ENCODE results near the gene NTMT2. TPM values are rescaled to one million over a fixed set of nuclear protein-coding genes. Genes with fewer than 3 reads are reported as not detected.

The NTMT2 gene
- total RNA-seq, 4 donors from 2014 or later = not detected

DNA sequence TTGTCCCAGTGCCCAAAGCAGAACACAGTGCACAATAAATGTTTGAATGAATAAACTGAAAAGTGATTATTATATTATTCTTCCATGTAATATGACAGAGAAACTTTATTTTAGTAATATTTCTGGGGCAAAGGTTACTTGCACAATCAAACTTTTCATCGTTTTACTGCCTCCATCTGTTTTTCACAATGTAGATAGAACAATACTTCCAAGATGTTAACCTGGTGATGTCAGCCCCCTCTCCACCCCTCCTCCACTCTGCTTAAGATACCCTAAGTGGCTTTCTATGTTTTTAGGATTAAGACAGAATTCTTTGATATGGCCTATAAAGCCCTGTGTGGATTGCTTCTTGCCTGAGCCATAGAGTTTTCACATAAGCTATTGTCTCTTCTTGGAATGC, 13.8 kb upstream of the NTMT2 start:
- TF ChIP-seq POLR2A (IDR thresholded peaks at IDR 0.05; ENCODE audit: low read depth) = no peak
- TF ChIP-seq, protein P1, sequence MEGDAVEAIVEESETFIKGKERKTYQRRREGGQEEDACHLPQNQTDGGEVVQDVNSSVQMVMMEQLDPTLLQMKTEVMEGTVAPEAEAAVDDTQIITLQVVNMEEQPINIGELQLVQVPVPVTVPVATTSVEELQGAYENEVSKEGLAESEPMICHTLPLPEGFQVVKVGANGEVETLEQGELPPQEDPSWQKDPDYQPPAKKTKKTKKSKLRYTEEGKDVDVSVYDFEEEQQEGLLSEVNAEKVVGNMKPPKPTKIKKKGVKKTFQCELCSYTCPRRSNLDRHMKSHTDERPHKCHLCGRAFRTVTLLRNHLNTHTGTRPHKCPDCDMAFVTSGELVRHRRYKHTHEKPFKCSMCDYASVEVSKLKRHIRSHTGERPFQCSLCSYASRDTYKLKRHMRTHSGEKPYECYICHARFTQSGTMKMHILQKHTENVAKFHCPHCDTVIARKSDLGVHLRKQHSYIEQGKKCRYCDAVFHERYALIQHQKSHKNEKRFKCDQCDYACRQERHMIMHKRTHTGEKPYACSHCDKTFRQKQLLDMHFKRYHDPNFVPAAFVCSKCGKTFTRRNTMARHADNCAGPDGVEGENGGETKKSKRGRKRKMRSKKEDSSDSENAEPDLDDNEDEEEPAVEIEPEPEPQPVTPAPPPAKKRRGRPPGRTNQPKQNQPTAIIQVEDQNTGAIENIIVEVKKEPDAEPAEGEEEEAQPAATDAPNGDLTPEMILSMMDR (IDR thresholded peaks at IDR 0.05) = no peak
- no peak for TF ChIP-seq POLR2AphosphoS5 (IDR thresholded peaks at IDR 0.05)
- no peak for TF ChIP-seq EP300 (IDR thresholded peaks at IDR 0.05)
- Histone ChIP-seq H3K27ac (replicated peaks in 1 of 4) (no peak overlapping the region), H3K27me3 (no peaks in the 10 kb centered on the region), H3K4me3 (no peak overlapping the region), H3K4me1 (peaks cover 0 to 50% (median 21%) of the 10 kb centered on the region in 4 donors), H3K36me3 (no peaks in the 10 kb centered on the region), H3K9me3 (no peaks in the 10 kb centered on the region)
- DNase-seq (ENCODE audit: extremely low spot score) = no peak
- WGBS = 34% methylated on average over 1 of the region's 1 CpG
- intact Hi-C loops (cut with DNase I) = no loop called here

DNA sequence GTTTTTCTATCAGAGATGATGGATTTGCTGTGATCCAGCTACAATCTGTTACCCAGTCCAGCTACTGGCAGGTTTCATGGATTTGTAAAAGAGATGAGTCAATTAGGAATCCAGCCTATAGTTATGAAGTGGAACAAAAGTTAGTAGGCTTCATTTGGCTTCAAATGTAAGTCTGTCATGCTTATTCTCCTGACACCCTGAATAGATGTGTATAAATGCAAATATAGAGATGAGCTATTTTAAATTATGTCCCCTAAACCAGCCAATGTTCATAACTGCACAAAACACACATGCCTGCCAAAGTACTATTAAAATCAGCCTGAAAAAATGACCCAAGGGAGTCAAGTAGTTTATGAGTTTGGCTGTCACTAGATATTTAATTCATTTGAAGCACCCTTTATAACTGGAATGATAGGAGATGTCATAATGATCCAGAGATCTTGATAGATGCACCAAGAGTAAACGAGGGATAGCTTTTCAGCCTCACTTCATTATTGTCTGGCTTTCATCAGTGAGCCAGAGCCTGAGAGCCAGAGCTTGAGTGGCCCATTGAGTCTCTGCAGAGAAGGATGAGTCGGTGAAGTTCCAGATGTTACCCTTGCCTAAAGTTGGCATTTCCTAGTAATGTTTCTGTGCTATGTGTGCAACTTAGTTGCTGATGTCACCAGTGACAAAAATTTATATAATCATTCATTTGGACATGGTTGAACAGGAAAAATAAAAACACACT, 11.8 kb upstream of the NTMT2 start:
- H3K27me3 ChIP-seq = no peaks in the 10 kb centered on the region
- H3K4me3 ChIP-seq = no peak overlapping the region
- 29% methylated on average over 2 of the region's 2 CpGs for WGBS
- peaks cover 0 to 50% (median 21%) of the 10 kb centered on the region in 4 donors for H3K4me1 ChIP-seq
- no peaks in the 10 kb centered on the region for H3K36me3 ChIP-seq
- DNase-seq (ENCODE audit: extremely low spot score) = no peak
- TF ChIP-seq EP300 (IDR thresholded peaks at IDR 0.05) (no peak), POLR2AphosphoS5 (IDR thresholded peaks at IDR 0.05) (no peak), POLR2A (IDR thresholded peaks at IDR 0.05; ENCODE audit: low read depth) (no peak)
- TF ChIP-seq, protein P1 (IDR thresholded peaks at IDR 0.05) = no peak
- no peaks in the 10 kb centered on the region for H3K9me3 ChIP-seq
- H3K27ac ChIP-seq (replicated peaks in 1 of 4) = peak overlapping the region in 3 of 4 donors; percentile 1 to 31 (median 14)
- intact Hi-C loops (cut with DNase I) = no loop called here

- intact Hi-C loops (cut with DNase I) = no loop called here
- no peak for DNase-seq (ENCODE audit: extremely low spot score)
These were observed 11.2 kb upstream of the NTMT2 start for GRCh38 chr1:170134521-170134920.

DNA sequence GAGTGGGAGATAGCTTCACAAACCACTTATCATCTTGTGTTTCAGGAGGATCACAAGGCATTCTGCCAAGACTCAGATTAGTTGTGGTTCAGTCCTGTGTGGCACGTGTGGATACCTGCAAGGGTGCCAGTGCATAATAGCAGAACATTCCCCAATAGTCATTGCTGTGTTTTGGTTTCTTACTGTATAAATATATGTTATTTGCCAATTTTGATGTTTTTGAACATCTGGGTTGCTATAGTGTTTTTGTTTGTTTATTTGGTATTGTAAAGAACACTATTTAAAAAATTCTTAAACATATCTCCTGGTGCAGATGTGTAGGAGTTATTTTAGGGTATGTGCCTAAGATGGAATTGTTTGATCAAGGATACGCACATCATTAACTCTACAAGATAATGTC, 5.4 kb upstream of the NTMT2 start:
- intact Hi-C loops (cut with DNase I) = no loop called here

More at GRCh38 chr1:170134521-170134920, 11.2 kb upstream of the NTMT2 start:
- Histone ChIP-seq H3K9me3 (no peaks in the 10 kb centered on the region), H3K27me3 (no peaks in the 10 kb centered on the region), H3K36me3 (no peaks in the 10 kb centered on the region), H3K4me1 (peaks cover 0 to 50% (median 21%) of the 10 kb centered on the region in 4 donors), H3K4me3 (no peak overlapping the region), H3K27ac (replicated peaks in 1 of 4) (peak overlapping the region in 3 of 4 donors; percentile 1 to 31 (median 16))
- WGBS = 51% methylated on average over 6 of the region's 6 CpGs
- TF ChIP-seq EP300 (IDR thresholded peaks at IDR 0.05) (no peak), POLR2AphosphoS5 (IDR thresholded peaks at IDR 0.05) (no peak), POLR2A (IDR thresholded peaks at IDR 0.05; ENCODE audit: low read depth) (no peak)
- TF ChIP-seq, protein P1 (IDR thresholded peaks at IDR 0.05) = no peak

More for the DNA sequence above, 5.4 kb upstream of the NTMT2 start:
- no peak overlapping the region for H3K4me3 ChIP-seq
- no peak overlapping the region for H3K27ac ChIP-seq (replicated peaks in 1 of 4)
- peaks cover 0 to 10% (median 5%) of the 10 kb centered on the region in 4 donors for H3K9me3 ChIP-seq
- TF ChIP-seq POLR2AphosphoS5 (IDR thresholded peaks at IDR 0.05) (no peak), EP300 (IDR thresholded peaks at IDR 0.05) (no peak), POLR2A (IDR thresholded peaks at IDR 0.05; ENCODE audit: low read depth) (no peak)
- TF ChIP-seq, protein P1 (IDR thresholded peaks at IDR 0.05) = no peak
- no peak for DNase-seq (ENCODE audit: extremely low spot score)
- 89% methylated on average over 2 of the region's 2 CpGs for WGBS
- no peaks in the 10 kb centered on the region for H3K27me3 ChIP-seq
- H3K4me1 ChIP-seq = peaks cover 0 to 9% (median 4%) of the 10 kb centered on the region in 4 donors
- no peaks in the 10 kb centered on the region for H3K36me3 ChIP-seq
